Measurements from ENCODE around the gene IER3.
A peak's percentile ranks its signal among the peaks of the same experiment; 100 is the strongest.

IER3 gene

DNA sequence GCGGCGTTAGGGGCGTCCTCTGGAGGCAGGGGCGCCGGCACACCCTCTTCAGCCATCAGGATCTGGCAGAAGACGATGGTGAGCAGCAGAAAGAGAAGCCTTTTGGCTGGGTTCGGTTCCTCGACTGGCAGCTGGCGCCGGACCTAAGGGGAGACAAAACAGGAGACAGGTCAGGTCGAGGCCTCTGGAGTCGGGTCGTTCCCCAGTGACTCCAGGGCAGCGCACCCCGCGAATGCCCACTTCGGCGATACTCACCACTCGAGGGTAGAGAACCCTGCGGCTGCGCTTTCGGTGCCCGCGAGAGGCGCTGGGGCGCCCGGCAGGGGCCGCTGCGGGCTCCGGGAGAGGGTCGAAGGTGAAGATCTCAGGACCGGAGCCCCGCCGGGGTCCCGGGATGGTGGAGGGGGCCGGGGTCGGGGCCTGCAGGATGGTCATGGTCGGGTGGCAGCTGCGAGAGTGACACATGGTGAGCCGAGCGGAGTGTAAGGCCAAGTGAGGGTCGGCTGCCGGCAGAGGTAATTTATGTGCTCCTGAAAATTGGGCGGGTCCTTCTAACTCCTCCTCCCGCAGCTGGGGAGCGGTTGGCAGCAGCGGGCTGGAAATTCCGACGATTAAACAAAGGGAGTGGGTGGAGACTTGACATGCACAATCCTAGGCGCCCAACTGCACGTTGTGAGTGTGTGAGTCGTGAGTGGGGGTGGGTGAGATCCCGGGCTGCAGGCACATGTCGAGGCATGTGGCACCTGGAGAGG lies at the start of gene IER3 (continued):
- TF ChIP-seq ZNF549 (tag by site-specific recombination; IDR thresholded peaks at IDR 0.05) (no peak), ZSCAN23 (tag by site-specific recombination; IDR thresholded peaks at IDR 0.05) (peak; percentile 59; the same call in 1 of the 2 replicates), ZNF121 (tag by site-specific recombination; IDR thresholded peaks at IDR 0.05) (no peak), GLIS2 (tag by site-specific recombination; IDR thresholded peaks at IDR 0.05) (peak; percentile 77), ZNF426 (tag by site-specific recombination; IDR thresholded peaks at IDR 0.05) (no peak), KLF9 (tag by site-specific recombination; IDR thresholded peaks at IDR 0.05; ENCODE audit: low read depth) (peak; percentile 74), ZNF274 (IDR thresholded peaks at IDR 0.05; ENCODE audit: low read length) (no peak), ZNF274 (tag by site-specific recombination; IDR thresholded peaks at IDR 0.05; ENCODE audit: borderline replicate concordance) (no peak), ZNF280D (tag by site-specific recombination; IDR thresholded peaks at IDR 0.05) (no peak), ZNF629 (tag by site-specific recombination; IDR thresholded peaks at IDR 0.05) (peak; percentile 41; the same call in 1 of the 2 replicates), ZNF214 (tag by site-specific recombination; IDR thresholded peaks at IDR 0.05; ENCODE audit: borderline replicate concordance) (no peak), SALL2 (tag by site-specific recombination; IDR thresholded peaks at IDR 0.05; ENCODE audit: borderline replicate concordance) (no peak), INSM2 (tag by site-specific recombination; IDR thresholded peaks at IDR 0.05) (peak; percentile 88), ZNF660 (tag by site-specific recombination; IDR thresholded peaks at IDR 0.05) (peak; percentile 49), TRIM28 (IDR thresholded peaks at IDR 0.05; ENCODE audit: borderline replicate concordance, low read length) (no peak), ZNF514 (tag by site-specific recombination; IDR thresholded peaks at IDR 0.05) (no peak), ZNF391 (tag by site-specific recombination; IDR thresholded peaks at IDR 0.05; ENCODE audit: borderline replicate concordance, low read depth) (peak; percentile 87; the same call in 1 of the 2 replicates), ELK4 (IDR thresholded peaks at IDR 0.05; ENCODE audit: borderline replicate concordance, low read depth, low read length) (no peak), ZNF704 (tag by site-specific recombination; IDR thresholded peaks at IDR 0.05) (no peak), YY2 (tag by site-specific recombination; IDR thresholded peaks at IDR 0.05) (no peak; the same call in 1 of the 2 replicates), ZNF174 (tag by site-specific recombination; IDR thresholded peaks at IDR 0.05) (no peak), ZNF548 (tag by site-specific recombination; IDR thresholded peaks at IDR 0.05) (no peak)
- TF ChIP-seq, protein P1, sequence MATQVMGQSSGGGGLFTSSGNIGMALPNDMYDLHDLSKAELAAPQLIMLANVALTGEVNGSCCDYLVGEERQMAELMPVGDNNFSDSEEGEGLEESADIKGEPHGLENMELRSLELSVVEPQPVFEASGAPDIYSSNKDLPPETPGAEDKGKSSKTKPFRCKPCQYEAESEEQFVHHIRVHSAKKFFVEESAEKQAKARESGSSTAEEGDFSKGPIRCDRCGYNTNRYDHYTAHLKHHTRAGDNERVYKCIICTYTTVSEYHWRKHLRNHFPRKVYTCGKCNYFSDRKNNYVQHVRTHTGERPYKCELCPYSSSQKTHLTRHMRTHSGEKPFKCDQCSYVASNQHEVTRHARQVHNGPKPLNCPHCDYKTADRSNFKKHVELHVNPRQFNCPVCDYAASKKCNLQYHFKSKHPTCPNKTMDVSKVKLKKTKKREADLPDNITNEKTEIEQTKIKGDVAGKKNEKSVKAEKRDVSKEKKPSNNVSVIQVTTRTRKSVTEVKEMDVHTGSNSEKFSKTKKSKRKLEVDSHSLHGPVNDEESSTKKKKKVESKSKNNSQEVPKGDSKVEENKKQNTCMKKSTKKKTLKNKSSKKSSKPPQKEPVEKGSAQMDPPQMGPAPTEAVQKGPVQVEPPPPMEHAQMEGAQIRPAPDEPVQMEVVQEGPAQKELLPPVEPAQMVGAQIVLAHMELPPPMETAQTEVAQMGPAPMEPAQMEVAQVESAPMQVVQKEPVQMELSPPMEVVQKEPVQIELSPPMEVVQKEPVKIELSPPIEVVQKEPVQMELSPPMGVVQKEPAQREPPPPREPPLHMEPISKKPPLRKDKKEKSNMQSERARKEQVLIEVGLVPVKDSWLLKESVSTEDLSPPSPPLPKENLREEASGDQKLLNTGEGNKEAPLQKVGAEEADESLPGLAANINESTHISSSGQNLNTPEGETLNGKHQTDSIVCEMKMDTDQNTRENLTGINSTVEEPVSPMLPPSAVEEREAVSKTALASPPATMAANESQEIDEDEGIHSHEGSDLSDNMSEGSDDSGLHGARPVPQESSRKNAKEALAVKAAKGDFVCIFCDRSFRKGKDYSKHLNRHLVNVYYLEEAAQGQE (tag by site-specific recombination; IDR thresholded peaks at IDR 0.05): no peak
- TF ChIP-seq, protein P2, sequence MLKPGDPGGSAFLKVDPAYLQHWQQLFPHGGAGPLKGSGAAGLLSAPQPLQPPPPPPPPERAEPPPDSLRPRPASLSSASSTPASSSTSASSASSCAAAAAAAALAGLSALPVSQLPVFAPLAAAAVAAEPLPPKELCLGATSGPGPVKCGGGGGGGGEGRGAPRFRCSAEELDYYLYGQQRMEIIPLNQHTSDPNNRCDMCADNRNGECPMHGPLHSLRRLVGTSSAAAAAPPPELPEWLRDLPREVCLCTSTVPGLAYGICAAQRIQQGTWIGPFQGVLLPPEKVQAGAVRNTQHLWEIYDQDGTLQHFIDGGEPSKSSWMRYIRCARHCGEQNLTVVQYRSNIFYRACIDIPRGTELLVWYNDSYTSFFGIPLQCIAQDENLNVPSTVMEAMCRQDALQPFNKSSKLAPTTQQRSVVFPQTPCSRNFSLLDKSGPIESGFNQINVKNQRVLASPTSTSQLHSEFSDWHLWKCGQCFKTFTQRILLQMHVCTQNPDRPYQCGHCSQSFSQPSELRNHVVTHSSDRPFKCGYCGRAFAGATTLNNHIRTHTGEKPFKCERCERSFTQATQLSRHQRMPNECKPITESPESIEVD (tag by site-specific recombination; IDR thresholded peaks at IDR 0.05): no peak
